Measurements from ENCODE around the gene TRMT44. TPM values are rescaled to one million over a fixed set of nuclear protein-coding genes. Genes with fewer than 3 reads are reported as not detected.

Gene TRMT44
- total RNA-seq, 4 donors from 2014 or later, result 36.4 to 56.4 (median 43.9) TPM

- H3K27ac ChIP-seq, result peak overlapping the region; percentile 92 to 97 (median 96)
- no peaks in the 10 kb centered on the region for H3K36me3 ChIP-seq
- TF ChIP-seq POLR2A (IDR thresholded peaks at IDR 0.05) (no peak), CTCF (IDR thresholded peaks at IDR 0.05) (no peak)
- intact Hi-C loops (cut with DNase I), result loop anchor here (5.0 kb wide), 1 partner anchor 32 kb away; no protein-coding TSS in a partner anchor
- WGBS, 2 donors, result 31 to 38% methylated on average over 15 of the region's 15 CpGs
- H3K4me1 ChIP-seq, result peaks cover 48 to 60% of the 10 kb centered on the region in 2 donors
- peak; percentile 90 for DNase-seq
- no peak overlapping the region for H3K4me3 ChIP-seq (replicated peaks in 1 of 3)
- H3K27me3 ChIP-seq, result no peaks in the 10 kb centered on the region
- no peaks in the 10 kb centered on the region for H3K9me3 ChIP-seq
Measured at GRCh38 chr4:8504279-8505007, 63.9 kb downstream of the TRMT44 start.

DNA sequence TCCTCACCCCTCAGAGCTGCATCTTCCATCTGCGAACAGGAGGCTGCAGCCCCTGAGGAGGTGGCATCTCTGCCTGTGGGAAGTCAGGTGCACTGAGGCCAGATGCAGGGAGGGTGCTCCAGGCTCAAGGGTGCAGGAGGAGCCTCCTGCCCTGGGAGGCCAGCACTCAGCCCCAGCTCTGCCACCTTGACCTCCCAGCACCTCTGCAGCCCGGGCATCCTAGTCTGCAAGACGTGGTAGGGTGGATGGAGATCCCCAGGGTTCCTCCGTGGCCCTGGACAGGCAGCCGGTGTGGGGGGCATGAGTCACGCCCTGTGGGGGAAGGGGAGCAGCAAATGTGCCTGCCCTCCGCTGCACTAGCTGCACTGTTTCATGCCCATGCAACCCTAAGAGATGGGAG lies 64.7 kb downstream of the TRMT44 start:
- intact Hi-C loops (cut with DNase I), result loop anchor here (5.0 kb wide), 1 partner anchor 33 kb away; no protein-coding TSS in a partner anchor
- WGBS, 2 donors, result 92 to 100% methylated on average over 2 to 5 of the region's 7 CpGs
- no peak overlapping the region for H3K4me3 ChIP-seq (replicated peaks in 1 of 3)
- no peaks in the 10 kb centered on the region for H3K36me3 ChIP-seq
- TF ChIP-seq POLR2A (IDR thresholded peaks at IDR 0.05) (no peak), CTCF (IDR thresholded peaks at IDR 0.05) (no peak)
- H3K4me1 ChIP-seq, result peaks cover 48 to 60% of the 10 kb centered on the region in 2 donors
- H3K27me3 ChIP-seq, result no peaks in the 10 kb centered on the region
- no peaks in the 10 kb centered on the region for H3K9me3 ChIP-seq
- no peak for DNase-seq
- peak overlapping the region; percentile 92 to 97 (median 96) for H3K27ac ChIP-seq

- Histone ChIP-seq H3K4me1 (peaks cover 48 to 60% of the 10 kb centered on the region in 2 donors), H3K27me3 (no peaks in the 10 kb centered on the region), H3K27ac (peak overlapping the region; percentile 92 to 97 (median 96)), H3K36me3 (no peaks in the 10 kb centered on the region), H3K9me3 (no peaks in the 10 kb centered on the region), H3K4me3 (replicated peaks in 1 of 3) (no peak overlapping the region)
- peak; percentile 78 to 82 for DNase-seq
- WGBS, 2 donors, result 45 to 47% methylated on average over 5 of the region's 5 CpGs
- intact Hi-C loops (cut with DNase I), result loop anchor here (5.0 kb wide), 1 partner anchor 34 kb away; no protein-coding TSS in a partner anchor
- TF ChIP-seq POLR2A (IDR thresholded peaks at IDR 0.05) (no peak), CTCF (IDR thresholded peaks at IDR 0.05) (no peak)
Measured at GRCh38 chr4:8506006-8506372, 65.4 kb downstream of the TRMT44 start.

DNA sequence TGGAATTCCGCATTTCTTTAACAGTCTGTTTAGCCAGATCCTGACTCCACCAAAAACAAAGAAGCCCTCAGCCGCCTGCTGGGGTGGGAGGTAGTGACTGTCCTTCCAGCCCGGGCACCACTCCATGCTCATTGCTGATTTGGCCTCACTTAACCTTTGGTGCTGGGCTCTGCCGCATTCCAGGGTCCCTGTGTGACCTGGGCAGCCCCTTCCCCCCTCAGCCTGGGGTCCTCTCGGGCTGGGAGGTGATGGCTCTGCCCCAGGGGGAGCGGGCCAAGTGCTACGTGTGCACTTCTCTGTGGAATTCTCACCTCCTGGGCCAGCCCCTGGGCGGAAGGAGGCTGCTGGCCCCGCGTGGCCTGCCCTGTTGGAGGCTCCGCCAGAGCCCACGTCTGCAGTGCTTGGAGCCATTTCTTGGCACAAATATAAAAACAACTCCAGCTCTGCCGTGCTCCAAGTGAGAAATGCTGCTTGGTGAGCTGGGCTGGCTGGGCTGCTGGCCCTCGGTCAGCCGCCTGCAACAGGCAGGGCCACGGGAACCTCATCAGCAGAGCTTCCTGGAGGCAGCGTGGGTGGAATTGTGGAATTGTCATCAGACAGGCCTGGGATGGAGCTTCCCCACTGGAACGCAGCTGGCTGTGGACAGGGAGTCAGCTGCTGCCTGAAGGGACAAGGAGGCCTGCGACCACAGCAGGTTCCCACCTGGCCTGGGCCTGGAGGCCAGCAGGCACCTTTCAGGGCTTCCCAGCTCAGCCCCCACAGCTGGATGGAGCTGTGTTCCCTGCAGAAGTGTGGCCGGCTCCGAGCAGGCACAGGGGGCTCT lies 66.0 kb downstream of the TRMT44 start:
- intact Hi-C loops (cut with DNase I), result loop anchor here (5.0 kb wide), 1 partner anchor 34 kb away; no protein-coding TSS in a partner anchor
- peak; percentile 76 to 83 for DNase-seq
- H3K4me3 ChIP-seq (replicated peaks in 1 of 3), result no peak overlapping the region
- H3K27ac ChIP-seq, result peak overlapping the region; percentile 92 to 97 (median 96)
- peak in 2 of 6 experiments; percentile 12 to 35 for TF ChIP-seq CTCF (IDR thresholded peaks at IDR 0.05)
- peak in 1 of 2 donors; percentile 8 for TF ChIP-seq POLR2A (IDR thresholded peaks at IDR 0.05)
- no peaks in the 10 kb centered on the region for H3K9me3 ChIP-seq
- H3K36me3 ChIP-seq, result no peaks in the 10 kb centered on the region
- WGBS, 2 donors, result 16 to 19% methylated on average over 14 to 16 of the region's 21 CpGs
- no peaks in the 10 kb centered on the region for H3K27me3 ChIP-seq
- H3K4me1 ChIP-seq, result peaks cover 48 to 60% of the 10 kb centered on the region in 2 donors

Measured in thyroid gland (tissue), 4 donors.